GM19395 (cell line): ENCODE data around the gene IL18R1.
A peak's percentile ranks its signal among the peaks of the same experiment; 100 is the strongest.

Experiments used
- ATAC-seq: cut with Tn5 transposase; IDR thresholded peaks from one replicate; pipeline ENCODE4 v1.9.1; 2021; ENCODE audit warnings: mild to moderate bottlenecking, moderate library complexity; ENCODE audit not compliant: unreplicated experiment

Gene IL18R1

GRCh38 chr2:102427249-102427648 is 71.7 kb downstream of the IL18R1 start:
- no peak for ATAC-seq

DNA sequence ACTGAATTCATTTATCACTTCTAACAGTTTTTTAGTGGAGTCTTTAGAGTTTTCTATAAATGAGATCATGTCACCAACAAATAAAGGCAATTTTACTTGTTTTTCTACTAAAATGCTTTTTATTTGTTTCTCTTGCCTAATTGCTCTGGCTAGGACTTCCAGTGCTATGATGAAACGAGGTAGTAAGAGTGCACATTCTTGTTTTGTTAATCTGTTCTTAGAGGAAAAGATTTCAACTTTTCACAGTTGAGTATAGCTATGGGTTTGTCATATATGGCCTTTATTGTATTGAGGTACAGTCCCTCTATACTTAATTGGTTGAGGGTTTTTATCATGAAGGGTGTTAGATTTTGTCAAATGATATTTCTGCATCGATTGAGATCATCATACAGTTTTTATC is 73.0 kb downstream of the IL18R1 start:
- ATAC-seq = no peak

GRCh38 chr2:102432386-102432785 is 76.8 kb downstream of the IL18R1 start:
- no peak for ATAC-seq

DNA sequence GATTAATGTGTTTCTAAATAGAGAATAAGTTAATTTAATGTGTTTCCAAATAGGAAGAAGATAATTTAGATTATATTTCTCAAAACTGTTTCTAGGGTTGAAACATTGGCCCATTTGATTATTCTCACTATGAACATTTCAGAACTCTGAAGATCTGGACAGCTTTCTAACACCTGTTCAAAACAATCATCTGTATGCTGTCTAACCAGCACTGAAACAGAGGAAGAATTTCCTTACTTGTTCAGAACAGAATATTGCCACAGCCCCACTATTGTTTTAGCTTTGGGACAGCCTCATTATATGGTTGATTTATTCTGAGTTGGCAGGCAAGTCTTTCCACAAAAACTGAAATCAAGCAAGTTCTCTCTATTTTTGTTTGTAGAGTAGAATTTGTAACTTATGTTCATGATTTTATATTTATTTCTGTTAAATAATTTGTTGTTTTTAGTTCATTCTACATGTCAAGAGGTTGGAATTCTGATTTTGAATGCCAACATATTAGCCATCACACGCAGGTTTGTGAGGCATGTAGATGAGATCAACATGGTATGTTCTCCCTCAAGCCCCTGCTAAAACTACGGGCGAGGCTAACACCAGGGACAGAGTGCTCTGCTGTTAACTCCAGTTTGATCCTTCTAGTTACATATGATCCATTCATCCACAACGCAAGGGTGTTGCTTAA is 78.5 kb downstream of the IL18R1 start:
- no peak for ATAC-seq

DNA sequence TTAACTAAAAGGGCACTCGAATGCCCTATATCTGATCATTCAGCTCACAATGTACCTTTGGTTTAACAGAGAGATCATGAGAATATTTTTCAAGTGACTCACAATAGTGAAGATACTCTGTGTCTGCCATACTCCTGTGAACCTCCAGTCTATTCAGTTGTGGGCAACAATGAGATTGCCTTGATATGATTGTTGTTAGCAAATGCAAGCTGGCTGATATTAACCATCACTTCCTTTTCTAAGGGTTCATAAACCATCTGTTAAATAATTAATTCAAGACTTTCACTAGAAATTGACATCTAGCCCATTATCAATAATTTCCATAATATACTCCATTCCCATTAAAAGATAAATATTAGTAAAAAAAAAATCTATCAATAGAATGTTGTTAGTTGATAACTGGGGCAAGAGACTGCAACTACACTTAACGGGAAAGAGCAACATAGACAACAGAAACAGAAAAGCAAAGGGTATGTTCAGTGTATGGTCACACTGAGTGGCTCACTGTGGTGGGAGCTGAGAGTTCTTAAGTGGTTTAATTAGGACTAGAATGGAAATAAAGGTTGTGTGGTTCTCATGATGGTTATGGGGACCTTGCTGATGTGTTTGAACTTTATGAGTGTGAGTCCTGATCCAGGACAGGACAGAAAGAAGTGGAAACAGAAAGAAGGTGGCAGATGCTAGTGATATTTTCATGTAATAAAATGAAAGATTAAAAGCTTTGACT is 79.2 kb downstream of the IL18R1 start:
- peak; percentile 59 for ATAC-seq

DNA sequence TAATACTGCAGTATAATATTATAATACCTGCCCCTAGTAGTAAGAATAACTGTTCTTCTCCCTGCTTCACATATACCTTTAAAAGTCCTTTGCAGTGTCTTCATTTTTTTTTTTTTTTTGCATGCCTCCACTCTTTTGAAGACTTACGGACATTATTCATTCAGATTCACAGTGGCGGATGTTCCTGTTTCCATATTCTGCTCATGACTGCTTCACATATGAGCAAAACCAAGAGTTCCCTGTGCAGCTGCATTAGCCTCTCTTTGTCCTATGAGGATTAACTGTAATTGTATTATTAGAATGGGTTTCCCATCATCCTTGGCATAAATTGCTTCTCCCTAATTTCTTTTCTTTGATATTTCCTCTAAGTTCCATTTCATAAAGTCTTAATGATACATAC is 80.1 kb downstream of the IL18R1 start:
- ATAC-seq = peak; percentile 42

GRCh38 chr2:102436323-102436722 is 80.7 kb downstream of the IL18R1 start:
- ATAC-seq = peak; percentile 39

GRCh38 chr2:102437122-102437521 is 81.5 kb downstream of the IL18R1 start:
- ATAC-seq = no peak

- ATAC-seq = no peak
Measured at GRCh38 chr2:102438111-102438510, 82.5 kb downstream of the IL18R1 start.

- ATAC-seq = no peak
Measured at GRCh38 chr2:102438578-102438977, 83.0 kb downstream of the IL18R1 start.

DNA sequence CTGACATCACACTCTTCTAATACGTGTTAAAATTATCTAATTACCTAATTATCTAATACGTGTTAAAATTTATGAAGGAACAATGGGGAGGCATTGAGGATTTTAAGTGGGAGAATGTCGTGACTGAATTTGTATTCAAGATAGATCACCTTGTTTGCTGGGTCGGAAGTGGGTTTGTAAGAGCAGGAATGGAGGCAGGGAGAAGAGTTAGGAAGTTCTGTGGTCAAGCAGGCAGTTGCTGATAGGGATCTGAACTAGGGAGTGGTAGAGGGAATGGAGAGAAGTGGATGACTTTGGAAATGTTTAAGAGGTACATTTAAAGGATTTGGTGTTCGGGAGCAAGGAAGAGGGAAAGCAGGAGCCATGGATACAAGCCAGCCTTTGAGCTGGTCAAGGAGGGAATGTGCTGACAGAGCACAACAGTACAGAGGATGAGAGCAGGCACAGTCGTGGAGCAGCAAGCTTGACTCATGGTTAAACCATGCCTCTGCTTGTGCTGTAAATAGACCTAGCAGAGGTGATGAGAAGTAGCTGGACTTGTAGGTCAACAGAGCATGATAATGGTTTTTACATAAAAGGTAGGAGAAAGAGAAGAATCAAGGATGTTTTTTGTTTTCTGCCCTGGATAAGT is 83.6 kb downstream of the IL18R1 start:
- no peak for ATAC-seq

DNA sequence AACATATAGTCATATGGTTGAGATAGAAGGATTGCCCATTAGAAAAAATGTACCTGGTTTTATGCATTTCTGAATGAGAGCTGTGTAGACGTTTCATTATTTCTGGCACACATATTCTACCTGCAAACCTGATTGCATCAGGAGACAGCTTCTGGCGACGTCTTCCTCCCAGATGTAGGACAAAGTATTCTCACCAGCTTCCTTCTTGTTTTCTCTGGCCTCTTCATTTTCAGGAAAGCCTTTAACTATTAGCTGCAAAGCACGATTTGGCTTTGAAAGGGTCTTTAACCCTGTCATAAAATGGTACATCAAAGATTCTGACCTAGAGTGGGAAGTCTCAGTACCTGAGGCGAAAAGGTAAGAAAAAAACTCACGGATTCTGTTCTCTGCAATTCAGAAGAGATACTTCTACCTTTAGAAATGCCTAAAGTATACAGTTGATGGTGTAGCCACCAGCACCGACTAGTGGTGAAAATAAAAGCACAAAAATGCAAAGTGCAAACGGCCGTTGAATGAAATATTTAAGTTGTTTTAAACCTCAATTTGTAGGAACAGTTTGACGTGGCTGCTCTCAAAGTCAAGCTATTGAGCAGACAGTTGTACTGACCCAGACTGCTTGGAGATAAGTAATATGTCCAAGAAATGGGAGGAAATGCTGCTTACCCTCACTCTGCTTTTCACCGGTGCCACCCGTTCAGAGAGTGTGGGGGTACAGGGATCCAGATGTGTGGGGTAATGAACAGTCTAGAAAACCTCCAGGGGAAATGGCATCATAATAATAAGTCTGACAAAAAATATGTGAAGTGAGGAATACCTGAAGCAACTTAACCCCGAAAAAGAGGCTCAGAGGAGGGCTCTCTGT is 87.6 kb downstream of the IL18R1 start:
- ATAC-seq = peak; percentile 83

GRCh38 chr2:102444233-102444632 is 88.6 kb downstream of the IL18R1 start:
- no peak for ATAC-seq

DNA sequence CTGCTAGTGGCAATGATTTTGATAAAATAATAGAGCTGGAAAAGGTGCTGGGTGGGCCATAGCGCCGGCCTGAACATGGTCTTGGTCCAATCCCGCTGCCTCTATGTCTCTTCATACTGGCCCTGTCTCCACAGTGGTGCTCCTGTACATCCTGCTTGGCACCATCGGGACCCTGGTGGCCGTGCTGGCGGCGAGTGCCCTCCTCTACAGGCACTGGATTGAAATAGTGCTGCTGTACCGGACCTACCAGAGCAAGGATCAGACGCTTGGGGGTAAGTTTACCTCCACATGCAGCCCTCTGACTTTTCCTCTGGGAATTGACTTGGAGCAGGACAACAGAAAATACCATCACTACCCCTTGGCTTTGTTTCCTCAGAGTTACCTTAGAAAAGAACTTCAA is 91.3 kb downstream of the IL18R1 start:
- no peak for ATAC-seq
